IMR-90 (cell line): ENCODE data around the gene ZNF236. TPM values are rescaled to one million over a fixed set of nuclear protein-coding genes. Genes with fewer than 3 reads are reported as not detected.
"Not testable (repeated sequence)": the region's sequence is repeated elsewhere in the genome, so short reads cannot be mapped to it uniquely, and the experiment has no call there.

ENCODE experiments used
- ATAC-seq: fragments of 200-7000 bp; cut with Tn5 transposase; 2 replicates; pipeline ENCODE4 v1.9.1; 2020; ENCODE audit warnings: low read depth, mild to moderate bottlenecking, moderate library complexity
- BruUV-seq: library from RNA; stranded (reverse); fragments of 400-500 nt; replicated peaks from 2 replicates; lab custom pipeline; 2021; lab: Mats Ljungman, UMichigan
- CTCF ChIA-PET: fragments of 300-600 bp; formaldehyde crosslinking; extraction: SDS; loops from one replicate; lab custom pipeline; 2021; ENCODE audit warnings: antibody characterized with exemption; lab: Yijun Ruan, JAX
- POLR2A ChIA-PET: fragments of 300-600 bp; sonication (Branson Sonifier 250); formaldehyde crosslinking; loops from one replicate; lab custom pipeline; 2022; ENCODE audit warnings: antibody characterized with exemption; ENCODE audit not compliant: unreplicated experiment; lab: Charles Lee
- DNase-seq: peaks from one replicate; pipeline ENCODE4 v3.0.0; 2013
- H2AFZ ChIP-seq: replicated peaks from 2 replicates; pipeline ENCODE3; 2013; ENCODE audit warnings: low read length, mild to moderate bottlenecking; ENCODE audit not compliant: poor library complexity
- H2AK5ac ChIP-seq: 2 replicates; pipeline ENCODE4 v1.6.1; 2013; ENCODE audit warnings: low read depth, low read length, inconsistent platforms
- H2AK9ac ChIP-seq: replicated peaks from 2 replicates; pipeline ENCODE3; 2013; ENCODE audit warnings: mild to moderate bottlenecking, low read depth, low read length, moderate library complexity; ENCODE audit not compliant: poor library complexity
- H2BK120ac ChIP-seq: 2 replicates; pipeline ENCODE4 v1.6.1; 2013; ENCODE audit warnings: low read depth, low read length, inconsistent platforms
- H2BK15ac ChIP-seq: 3 replicates; pipeline ENCODE4 v1.6.1; 2013; ENCODE audit warnings: low read depth, low read length, inconsistent platforms
- H2BK20ac ChIP-seq: 2 replicates; pipeline ENCODE4 v1.6.1; 2013; ENCODE audit warnings: low read depth, mild to moderate bottlenecking, inconsistent platforms, low read length, moderate library complexity
- H2BK5ac ChIP-seq: 2 replicates; pipeline ENCODE4 v1.6.1; 2013; ENCODE audit warnings: mild to moderate bottlenecking, low read depth, low read length, inconsistent platforms; ENCODE audit not compliant: poor library complexity, severe bottlenecking
- H3K14ac ChIP-seq: replicated peaks from 2 replicates; pipeline ENCODE4 v1.6.1; 2013; ENCODE audit warnings: low read depth, low read length, inconsistent platforms
- H3K18ac ChIP-seq: 2 replicates; pipeline ENCODE4 v1.6.1; 2013; ENCODE audit warnings: low read depth, low read length, control low read depth
- H3K23ac ChIP-seq: 2 replicates; pipeline ENCODE4 v1.6.1; 2013; ENCODE audit warnings: low read depth, low read length, inconsistent platforms
- H3K27ac ChIP-seq: 2 replicates; pipeline ENCODE4 v1.5.1; 2013; ENCODE audit warnings: mild to moderate bottlenecking, control low read depth, low read length; ENCODE audit not compliant: insufficient read depth
- H3K27me3 ChIP-seq: 2 replicates; pipeline ENCODE4 v1.6.1; 2013; ENCODE audit warnings: low read length; ENCODE audit not compliant: control insufficient read depth, insufficient read depth
- H3K36me3 ChIP-seq: 2 replicates; pipeline ENCODE4 v1.6.1; 2013; ENCODE audit warnings: low read length, mixed read lengths; ENCODE audit not compliant: control insufficient read depth, insufficient read depth
- H3K4ac ChIP-seq: 2 replicates; pipeline ENCODE4 v1.6.1; 2013; ENCODE audit warnings: low read depth, low read length, inconsistent platforms
- H3K4me1 ChIP-seq: 2 replicates; pipeline ENCODE4 v1.6.1; 2013; ENCODE audit warnings: low read length, mixed read lengths; ENCODE audit not compliant: control insufficient read depth, insufficient read depth
- H3K4me2 ChIP-seq: 2 replicates; pipeline ENCODE4 v1.6.1; 2013; ENCODE audit warnings: low read depth, mild to moderate bottlenecking, control low read depth, low read length, moderate library complexity
- H3K4me3 ChIP-seq: 2 replicates; pipeline ENCODE4 v1.5.1; 2013; ENCODE audit warnings: low read depth, mild to moderate bottlenecking, control low read depth, low read length, moderate library complexity; ENCODE audit not compliant: insufficient read depth
- H3K56ac ChIP-seq: 2 replicates; pipeline ENCODE4 v1.6.1; 2013; ENCODE audit warnings: low read length, inconsistent platforms; ENCODE audit not compliant: insufficient read depth; ENCODE audit errors: extremely low read depth
- H3K79me1 ChIP-seq, 2 experiments: 2 replicates each; pipeline ENCODE4 v1.6.1; 2013; ENCODE audit warnings: low read length in 2 of 2, inconsistent platforms in 1 of 2, low read depth in 1 of 2
- H3K9ac ChIP-seq: 2 replicates; pipeline ENCODE4 v1.6.1; 2013; ENCODE audit warnings: low read depth, low read length, control low read depth
- H3K9me1 ChIP-seq: 2 replicates; pipeline ENCODE4 v1.6.1; 2013; ENCODE audit warnings: low read length, inconsistent platforms; ENCODE audit not compliant: insufficient read depth
- H3K9me3 ChIP-seq: 2 replicates; pipeline ENCODE4 v1.6.1; 2013; ENCODE audit warnings: low read length; ENCODE audit not compliant: control insufficient read depth, insufficient read depth
- H4K20me1 ChIP-seq: 2 replicates; pipeline ENCODE4 v1.6.1; 2013; ENCODE audit warnings: low read length, inconsistent platforms; ENCODE audit not compliant: insufficient read depth
- H4K5ac ChIP-seq: 2 replicates; pipeline ENCODE4 v1.6.1; 2013; ENCODE audit warnings: mild to moderate bottlenecking, low read depth, low read length, control low read depth
- H4K8ac ChIP-seq, 2 experiments: 2 replicates each; pipeline ENCODE4 v1.6.1; 2013; ENCODE audit warnings: low read depth in 2 of 2, low read length in 2 of 2, control low read depth in 1 of 2, inconsistent platforms in 1 of 2
- H4K91ac ChIP-seq: 2 replicates; pipeline ENCODE4 v1.6.1; 2013; ENCODE audit warnings: low read depth, low read length, inconsistent platforms; ENCODE audit not compliant: insufficient read depth
- WGBS, 2 experiments: methylation state at CpG; one replicate each; pipeline versions ENCODE4 v1.1.5 to v1.1.7; 2013; ENCODE audit warnings: missing lambda C conversion rate in 2 of 2; ENCODE audit not compliant: insufficient read length in 1 of 2; ENCODE audit errors: extremely low coverage in 2 of 2; 5-methylcytosine and 5-hydroxymethylcytosine counted together
- dilution Hi-C: fragments of 300-500 bp; cut with HindIII; formaldehyde crosslinking; loops from one replicate; pipeline ENCODE4 v1.14.3; 2018; ENCODE audit warnings: low sequenced_read_pairs; ENCODE audit not compliant: unreplicated experiment
- in situ Hi-C: fragments of 300-500 bp; cut with MboI; formaldehyde crosslinking; loops from 3 replicates; pipeline ENCODE4 v1.14.3; 2019; ENCODE audit warnings: low sequenced_read_pairs, inconsistent platforms, mixed read lengths
- intact Hi-C: fragments of 100-400 bp; cut with micrococcal nuclease; formaldehyde crosslinking; loops from 2 replicates; pipeline ENCODE4 v1.10.0; 2022
- polyA plus RNA-seq, 3 experiments: library from polyadenylated mRNA; depleted of rRNA; stranded (reverse); fragments of >200 nt; gene quantifications; 2 replicates each; pipeline ENCODE4 v1.2.3, GENCODE V29; 2012; ENCODE audit warnings: low replicate concordance in 1 of 3
- total RNA-seq: library from RNA; depleted of rRNA; stranded (reverse); fragments of >200 nt; gene quantifications from 2 replicates; pipeline ENCODE4 v1.2.3, GENCODE V29; 2012

The ZNF236 gene
- total and polyA plus RNA-seq, 2 of the 4 experiments (the other 2 are of a cell fraction): 3.6 to 9.7 TPM

GRCh38 chr18:76990343-76991020 lies 168.1 kb downstream of the ZNF236 start:
- H2AFZ ChIP-seq, H2BK20ac ChIP-seq, H2AK5ac ChIP-seq, BruUV-seq, H2BK15ac ChIP-seq, H2BK5ac ChIP-seq, H3K9me1 ChIP-seq, H3K27ac ChIP-seq, H3K4ac ChIP-seq, H2BK120ac ChIP-seq, intact Hi-C loops, H4K5ac ChIP-seq, H3K23ac ChIP-seq, H3K9me3 ChIP-seq, in situ Hi-C loops, CTCF ChIA-PET, H3K4me1 ChIP-seq, POLR2A ChIA-PET, H3K4me3 ChIP-seq, H4K8ac ChIP-seq, H4K91ac ChIP-seq, H3K9ac ChIP-seq, dilution Hi-C loops, H2AK9ac ChIP-seq, H4K20me1 ChIP-seq, H3K14ac ChIP-seq, ATAC-seq, H3K4me2 ChIP-seq, H3K56ac ChIP-seq, H3K18ac ChIP-seq, H3K36me3 ChIP-seq, H3K79me1 ChIP-seq, DNase-seq: not testable (repeated sequence)
- 81% methylated on average over 3 of the region's 8 CpGs; no CpG with 5 or more reads in 1 of the 2 experiments for WGBS, 2 experiments
- H3K27me3 ChIP-seq: peaks cover 14% of the 10 kb centered on the region
